ENCODE results near the gene TAX1BP3. TPM values are rescaled to one million over a fixed set of nuclear protein-coding genes. Genes with fewer than 3 reads are reported as not detected.

Gene TAX1BP3
- total and polyA plus RNA-seq, 2 of the 13 experiments (the other 11 are each of a cell fraction or from before 2014, with no cell fraction given): 16.7 to 45.1 TPM

GRCh38 chr17:3667366-3668278 lies 756 bp downstream of the TAX1BP3 start (continued):
- no peak for TF ChIP-seq ZNF552 (CRISPR knock-in tag; IDR thresholded peaks at IDR 0.05; ENCODE audit: borderline replicate concordance)
- TF ChIP-seq NFAT5 (CRISPR knock-in tag; IDR thresholded peaks at IDR 0.05): no peak
- peak; percentile 42; the same call in 1 of the 2 replicates for TF ChIP-seq MAZ (IDR thresholded peaks at IDR 0.05; ENCODE audit: borderline replicate concordance, low read depth, low read length)
- peak; percentile 82 for TF ChIP-seq MAZ (CRISPR knock-in tag; IDR thresholded peaks at IDR 0.05; ENCODE audit: low read depth)
- TF ChIP-seq MYNN (CRISPR knock-in tag; IDR thresholded peaks at IDR 0.05; ENCODE audit: low read depth): no peak
- peak; percentile 39; the same call in 1 of the 2 replicates for TF ChIP-seq MAX (IDR thresholded peaks at IDR 0.05)
- TF ChIP-seq STAT6 (CRISPR knock-in tag; IDR thresholded peaks at IDR 0.05; ENCODE audit: borderline replicate concordance): 0 out of 2 replicates have a peak, but pooled peaks have one; percentile 28
- TF ChIP-seq THRA (CRISPR knock-in tag; IDR thresholded peaks at IDR 0.05; ENCODE audit: borderline replicate concordance): peak; percentile 6; the same call in 1 of the 2 replicates
- no peak for TF ChIP-seq ZFP36L2 (CRISPR knock-in tag; IDR thresholded peaks at IDR 0.05)
- TF ChIP-seq ZNF7 (CRISPR knock-in tag; IDR thresholded peaks at IDR 0.05): no peak
- TF ChIP-seq HMG20B (CRISPR knock-in tag; conservative IDR thresholded peaks at IDR 0.05): 0 out of 2 replicates have a peak, but pooled peaks have one; percentile 2
- TF ChIP-seq EEA1 (CRISPR knock-in tag; IDR thresholded peaks at IDR 0.05; ENCODE audit: borderline replicate concordance): no peak
- TF ChIP-seq ZZZ3 (CRISPR knock-in tag; IDR thresholded peaks at IDR 0.05; ENCODE audit: borderline replicate concordance): no peak
- no peak for TF ChIP-seq NCOA1 (CRISPR knock-in tag; IDR thresholded peaks at IDR 0.05)
- TF ChIP-seq ZNF235 (CRISPR knock-in tag; IDR thresholded peaks at IDR 0.05; ENCODE audit: borderline replicate concordance): no peak
